ENCODE measurements around the gene ZNF48. TPM values are rescaled to one million over a fixed set of nuclear protein-coding genes. Genes with fewer than 3 reads are reported as not detected.

Gene ZNF48
- total RNA-seq, 4 donors from 2014 or later, result 5.8 to 10.5 (median 7.0) TPM; not detected in 1

- peaks cover 0 to 18% (median 6%) of the 10 kb centered on the region in 4 donors for H3K36me3 ChIP-seq
- H3K4me1 ChIP-seq, result peaks cover 3 to 15% (median 12%) of the 10 kb centered on the region in 4 donors
- 51 to 60% methylated on average over 5 to 31 of the region's 31 CpGs for WGBS, 2 donors (ENCODE audit: low coverage in 1 of 2)
- intact Hi-C loops (cut with DNase I; ENCODE audit: low total_unique reads) (no loop called here), in situ Hi-C loops (cut with MboI; ENCODE audit: low pct_ligation_motif_present in 1 of 4, low pct_unique_long_range_greater_than_20kb in 1 of 4, low sequenced_read_pairs in 3 of 4) (loop anchor here (25.0 kb wide), 2 partner anchors 306 to 331 kb away; partner anchors contain the start of genes GDPD3 (in 2 of the 4), MAPK3 (in 2 of the 4), PPP4C (in 2 of the 4) and TBX6 (in 2 of the 4))
- H3K9me3 ChIP-seq, result no peaks in the 10 kb centered on the region
- H3K27ac ChIP-seq, result peak overlapping the region; percentile 87 to 89 (median 88)
- H3K4me3 ChIP-seq, result peak overlapping the region; percentile 1 to 67 (median 54)
- H3K27me3 ChIP-seq, result no peaks in the 10 kb centered on the region
- TF ChIP-seq POLR2A (IDR thresholded peaks at IDR 0.05) (no peak), EP300 (IDR thresholded peaks at IDR 0.05; ENCODE audit: low read depth) (no peak), POLR2AphosphoS5 (IDR thresholded peaks at IDR 0.05) (no peak), CTCF (IDR thresholded peaks at IDR 0.05) (peak in 1 of 5 experiments; percentile 0)
- DNase-seq, result peak; percentile 50
These were observed 23.3 kb downstream of the ZNF48 start for GRCh38 chr16:30418350-30419181.

GRCh38 chr16:30421010-30421409 is 25.8 kb downstream of the ZNF48 start:
- peaks cover 3 to 15% (median 12%) of the 10 kb centered on the region in 4 donors for H3K4me1 ChIP-seq
- 60 to 69% methylated on average over 4 to 5 of the region's 5 CpGs for WGBS, 2 donors (ENCODE audit: low coverage in 1 of 2)

GRCh38 chr16:30428055-30428454 is 32.8 kb downstream of the ZNF48 start:
- Histone ChIP-seq H3K9me3 (no peaks in the 10 kb centered on the region), H3K4me1 (peaks cover 0 to 23% (median 17%) of the 10 kb centered on the region in 4 donors), H3K36me3 (peaks cover 0 to 13% (median 5%) of the 10 kb centered on the region in 4 donors), H3K27me3 (no peaks in the 10 kb centered on the region), H3K27ac (peak overlapping the region in 1 of 4 donors; percentile 89), H3K4me3 (no peak overlapping the region)
- TF ChIP-seq POLR2AphosphoS5 (IDR thresholded peaks at IDR 0.05) (no peak), EP300 (IDR thresholded peaks at IDR 0.05; ENCODE audit: low read depth) (no peak), POLR2A (IDR thresholded peaks at IDR 0.05) (no peak), CTCF (IDR thresholded peaks at IDR 0.05) (no peak)
- DNase-seq, result no peak
- in situ Hi-C loops (cut with MboI; ENCODE audit: low pct_ligation_motif_present in 1 of 4, low pct_unique_long_range_greater_than_20kb in 1 of 4, low sequenced_read_pairs in 3 of 4) (loop anchor here in 1 of 4 donors (25.0 kb wide), 1 partner anchor 134 kb away; the partner anchor contains the start of genes ZNF688 and ZNF764), intact Hi-C loops (cut with DNase I; ENCODE audit: low total_unique reads) (no loop called here)
- 91 to 94% methylated on average over 4 of the region's 4 CpGs for WGBS, 2 donors (ENCODE audit: low coverage in 1 of 2)

More at GRCh38 chr16:30421010-30421409, 25.8 kb downstream of the ZNF48 start:
- H3K9me3 ChIP-seq, result no peaks in the 10 kb centered on the region
- in situ Hi-C loops (cut with MboI; ENCODE audit: low pct_ligation_motif_present in 1 of 4, low pct_unique_long_range_greater_than_20kb in 1 of 4, low sequenced_read_pairs in 3 of 4) (loop anchor here (25.0 kb wide), 2 partner anchors 309 to 334 kb away; partner anchors contain the start of genes GDPD3 (in 2 of the 4), MAPK3 (in 2 of the 4), PPP4C (in 2 of the 4) and TBX6 (in 2 of the 4)), intact Hi-C loops (cut with DNase I; ENCODE audit: low total_unique reads) (no loop called here)
- no peak for DNase-seq
- TF ChIP-seq POLR2AphosphoS5 (IDR thresholded peaks at IDR 0.05) (no peak), CTCF (IDR thresholded peaks at IDR 0.05) (no peak)
- H3K27ac ChIP-seq, result no peak overlapping the region
- no peak overlapping the region for H3K4me3 ChIP-seq
- H3K27me3 ChIP-seq, result no peaks in the 10 kb centered on the region
- peaks cover 0 to 22% (median 10%) of the 10 kb centered on the region in 4 donors for H3K36me3 ChIP-seq

GRCh38 chr16:30429418-30429677 is 34.1 kb downstream of the ZNF48 start:
- Histone ChIP-seq H3K4me1 (peaks cover 0 to 23% (median 17%) of the 10 kb centered on the region in 4 donors), H3K9me3 (no peaks in the 10 kb centered on the region), H3K36me3 (no peaks in the 10 kb centered on the region), H3K27ac (peak overlapping the region; percentile 88 to 92 (median 90)), H3K27me3 (no peaks in the 10 kb centered on the region), H3K4me3 (peak overlapping the region; percentile 51 to 70 (median 64))
- WGBS, 2 donors (ENCODE audit: low coverage in 1 of 2), result 0 to 1% methylated on average over 2 to 10 of the region's 11 CpGs
- DNase-seq, result no peak
- in situ Hi-C loops (cut with MboI; ENCODE audit: low pct_ligation_motif_present in 1 of 4, low pct_unique_long_range_greater_than_20kb in 1 of 4, low sequenced_read_pairs in 3 of 4) (loop anchor here in 1 of 4 donors (25.0 kb wide), 1 partner anchor 133 kb away; the partner anchor contains the start of genes ZNF688 and ZNF764), intact Hi-C loops (cut with DNase I; ENCODE audit: low total_unique reads) (no loop called here)
- TF ChIP-seq POLR2A (IDR thresholded peaks at IDR 0.05) (no peak), EP300 (IDR thresholded peaks at IDR 0.05; ENCODE audit: low read depth) (no peak), CTCF (IDR thresholded peaks at IDR 0.05) (no peak), POLR2AphosphoS5 (IDR thresholded peaks at IDR 0.05) (no peak)

Measured in transverse colon (tissue), 4 donors.